PC-9 (cell line): ENCODE results near the gene ACADVL.

Experiments used
- CTCF ChIP-seq: fragments of 200-600 bp; sonication (generic); conservative IDR thresholded peaks from 2 replicates; pipeline ENCODE4 v1.6.1; 2017; ENCODE audit warnings: mixed run types, antibody characterized with exemption, mild to moderate bottlenecking, moderate library complexity
- EZH2 ChIP-seq: fragments of 200-600 bp; sonication (generic); IDR thresholded peaks from 2 replicates; pipeline ENCODE4 v1.8.0; 2017; ENCODE audit warnings: antibody characterized with exemption, low read depth

- TF ChIP-seq EZH2 (no peak), CTCF (no peak)
Observed at GRCh38 chr17:7211491-7212273, 8.1 kb upstream of the ACADVL start.
